Measurements from ENCODE around the gene DUSP5.

The DUSP5 gene

DNA sequence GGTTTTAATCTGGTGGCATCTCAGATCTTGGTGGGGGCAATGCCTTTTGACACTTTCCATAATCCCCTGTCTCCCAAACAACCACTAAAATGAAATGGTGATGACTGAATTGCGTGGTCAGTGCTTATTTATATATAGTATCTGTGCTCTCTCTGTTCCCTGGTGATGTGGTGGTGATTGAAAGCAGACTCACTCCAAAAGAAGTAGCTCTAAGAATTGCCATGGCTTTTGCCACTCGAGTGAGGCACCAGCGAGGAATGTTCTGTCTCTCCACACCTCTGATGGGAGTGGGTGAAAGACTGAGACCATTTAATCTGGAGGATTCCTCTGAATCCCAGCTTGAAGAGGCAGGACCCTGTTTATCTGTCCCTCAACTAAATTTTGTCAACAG, 2.8 kb downstream of the DUSP5 start:
- TF ChIP-seq, protein P1, sequence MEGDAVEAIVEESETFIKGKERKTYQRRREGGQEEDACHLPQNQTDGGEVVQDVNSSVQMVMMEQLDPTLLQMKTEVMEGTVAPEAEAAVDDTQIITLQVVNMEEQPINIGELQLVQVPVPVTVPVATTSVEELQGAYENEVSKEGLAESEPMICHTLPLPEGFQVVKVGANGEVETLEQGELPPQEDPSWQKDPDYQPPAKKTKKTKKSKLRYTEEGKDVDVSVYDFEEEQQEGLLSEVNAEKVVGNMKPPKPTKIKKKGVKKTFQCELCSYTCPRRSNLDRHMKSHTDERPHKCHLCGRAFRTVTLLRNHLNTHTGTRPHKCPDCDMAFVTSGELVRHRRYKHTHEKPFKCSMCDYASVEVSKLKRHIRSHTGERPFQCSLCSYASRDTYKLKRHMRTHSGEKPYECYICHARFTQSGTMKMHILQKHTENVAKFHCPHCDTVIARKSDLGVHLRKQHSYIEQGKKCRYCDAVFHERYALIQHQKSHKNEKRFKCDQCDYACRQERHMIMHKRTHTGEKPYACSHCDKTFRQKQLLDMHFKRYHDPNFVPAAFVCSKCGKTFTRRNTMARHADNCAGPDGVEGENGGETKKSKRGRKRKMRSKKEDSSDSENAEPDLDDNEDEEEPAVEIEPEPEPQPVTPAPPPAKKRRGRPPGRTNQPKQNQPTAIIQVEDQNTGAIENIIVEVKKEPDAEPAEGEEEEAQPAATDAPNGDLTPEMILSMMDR (IDR thresholded peaks at IDR 0.05; ENCODE audit: control insufficient read depth, extremely low read depth, insufficient read depth): no peak
- DNase-seq (ENCODE audit: low read depth): no peak
- no peak overlapping the region for H3K4me3 ChIP-seq (ENCODE audit: low read depth, low read length)

DNA sequence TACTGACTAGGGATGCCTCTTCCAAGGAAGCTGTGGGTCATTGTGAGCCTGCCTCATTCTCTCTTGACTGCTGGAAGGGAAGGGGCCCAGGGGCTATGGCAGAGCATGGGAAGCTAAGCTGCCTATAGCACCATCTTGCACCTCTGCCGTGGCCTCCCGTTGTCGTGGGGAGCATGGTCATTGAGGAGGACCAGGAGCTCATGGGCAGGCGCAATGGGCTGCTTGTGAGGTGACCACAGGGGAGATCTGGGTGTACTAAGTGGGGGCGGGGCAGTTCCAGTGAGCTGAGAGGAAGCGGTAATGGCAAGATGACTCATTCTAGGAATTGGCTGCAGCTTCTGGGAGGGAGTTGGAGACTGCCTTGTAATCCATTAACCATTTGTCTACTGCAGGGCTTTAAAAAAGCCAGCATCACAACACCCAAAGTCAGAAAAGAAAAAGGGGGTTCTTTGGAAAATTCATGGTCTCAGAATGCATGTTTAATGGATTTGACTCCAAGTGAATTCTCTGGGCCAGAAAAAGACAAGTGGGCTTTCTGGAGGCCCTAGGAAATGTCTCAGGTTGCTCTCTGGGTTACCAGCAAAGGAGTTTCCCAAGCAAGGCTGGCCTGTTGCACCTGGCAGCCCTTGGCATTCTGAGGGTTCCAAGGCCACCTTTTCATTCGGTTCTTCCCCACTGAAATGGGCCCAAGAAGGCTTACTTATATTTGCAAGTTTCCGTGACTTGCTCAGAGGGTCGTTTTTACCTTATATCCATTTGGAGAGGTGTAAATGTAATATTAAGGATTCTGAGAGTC, 3.6 kb downstream of the DUSP5 start:
- no peak overlapping the region for H3K4me3 ChIP-seq (ENCODE audit: low read depth, low read length)
- TF ChIP-seq, protein P1 (IDR thresholded peaks at IDR 0.05; ENCODE audit: control insufficient read depth, extremely low read depth, insufficient read depth): no peak
- DNase-seq (ENCODE audit: low read depth): peak; percentile 62

DNA sequence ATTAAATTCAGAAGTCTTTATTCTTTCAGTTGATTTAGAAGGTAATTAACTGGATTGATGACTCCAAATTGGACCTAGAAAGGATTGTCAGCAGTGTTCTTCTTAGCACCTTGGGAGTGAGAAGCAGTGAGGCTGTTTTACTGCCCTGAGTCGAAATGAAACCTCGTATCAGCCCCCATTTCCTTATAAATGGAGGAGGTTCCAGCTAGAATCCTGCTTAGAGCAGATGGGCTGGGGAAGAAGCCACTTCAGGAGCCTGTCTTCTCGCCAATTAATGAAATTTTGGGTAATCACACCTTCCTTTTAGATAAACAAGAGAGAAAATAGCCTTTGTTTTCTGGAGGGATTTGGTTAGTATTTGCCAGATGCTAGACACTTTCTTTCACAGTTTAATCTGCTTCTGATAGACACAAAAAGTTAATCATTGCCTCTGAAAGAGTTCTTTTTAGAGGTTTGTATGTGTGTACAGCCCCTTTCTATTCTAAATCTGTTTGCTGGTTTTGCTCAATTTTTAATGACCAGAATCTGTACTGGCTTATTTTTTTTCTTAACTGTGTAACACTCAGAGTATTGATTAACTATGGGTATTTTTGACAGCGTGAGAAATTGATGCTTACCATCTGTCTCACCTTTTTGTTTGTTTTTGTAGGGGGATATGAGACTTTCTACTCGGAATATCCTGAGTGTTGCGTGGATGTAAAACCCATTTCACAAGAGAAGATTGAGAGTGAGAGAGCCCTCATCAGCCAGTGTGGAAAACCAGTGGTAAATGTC, 4.6 kb downstream of the DUSP5 start:
- no peak for DNase-seq (ENCODE audit: low read depth)
- TF ChIP-seq, protein P1 (IDR thresholded peaks at IDR 0.05; ENCODE audit: control insufficient read depth, extremely low read depth, insufficient read depth): no peak
- H3K4me3 ChIP-seq (ENCODE audit: low read depth, low read length): no peak overlapping the region

DNA sequence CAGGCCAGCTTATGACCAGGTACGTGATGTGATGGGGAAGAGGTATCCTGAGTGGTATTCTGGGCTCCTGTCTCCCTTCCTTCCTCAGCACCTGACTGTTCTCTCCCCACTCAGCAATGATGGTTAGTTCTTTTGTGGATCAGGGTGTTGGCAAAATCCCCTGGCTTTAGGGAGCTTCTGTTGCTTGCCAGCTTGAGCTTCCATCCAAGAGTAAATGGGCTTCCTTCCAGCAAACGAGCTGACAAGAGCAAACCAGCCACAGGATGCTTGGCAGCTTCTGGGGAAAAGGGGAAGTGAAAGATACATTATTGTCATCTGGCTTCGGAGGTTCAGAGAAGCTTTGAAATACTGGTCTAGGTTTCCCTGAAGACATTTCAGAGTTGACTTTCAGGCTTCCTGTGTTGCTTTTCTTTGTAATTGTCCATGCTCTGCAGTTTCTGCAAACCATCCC, 5.2 kb downstream of the DUSP5 start:
- no peak overlapping the region for H3K4me3 ChIP-seq (ENCODE audit: low read depth, low read length)
- TF ChIP-seq, protein P1 (IDR thresholded peaks at IDR 0.05; ENCODE audit: control insufficient read depth, extremely low read depth, insufficient read depth): no peak
- DNase-seq (ENCODE audit: low read depth): peak; percentile 94

DNA sequence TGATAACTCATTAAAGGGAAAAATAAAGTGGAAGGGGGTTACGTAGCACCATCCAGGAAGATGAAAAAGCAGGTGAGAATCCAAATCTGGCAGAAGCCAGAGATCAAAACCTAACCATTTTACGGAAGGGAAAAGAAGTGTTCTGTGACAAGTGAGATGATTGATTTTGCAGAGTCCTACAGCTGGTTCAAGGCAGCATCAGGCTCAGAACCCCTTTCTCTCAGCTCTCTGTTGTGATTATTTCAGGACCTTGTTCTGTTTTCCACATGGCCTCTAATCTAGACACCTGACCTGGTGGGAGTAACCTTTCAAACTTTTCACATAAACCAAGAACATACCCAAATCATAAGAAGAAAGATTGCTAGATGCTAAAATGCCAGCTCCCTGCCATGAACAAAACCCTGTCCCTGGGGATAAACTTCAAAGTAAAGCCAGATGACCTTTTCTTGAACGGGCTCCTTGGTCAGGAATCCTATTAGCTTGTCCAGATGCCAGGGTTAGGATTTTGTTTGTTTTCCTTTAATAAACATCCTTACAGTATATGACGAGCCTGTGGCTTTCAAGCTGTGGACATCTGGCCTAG, 5.9 kb downstream of the DUSP5 start:
- DNase-seq (ENCODE audit: low read depth): peak; percentile 70
- H3K4me3 ChIP-seq (ENCODE audit: low read depth, low read length): no peak overlapping the region
- TF ChIP-seq, protein P1 (IDR thresholded peaks at IDR 0.05; ENCODE audit: control insufficient read depth, extremely low read depth, insufficient read depth): no peak

DNA sequence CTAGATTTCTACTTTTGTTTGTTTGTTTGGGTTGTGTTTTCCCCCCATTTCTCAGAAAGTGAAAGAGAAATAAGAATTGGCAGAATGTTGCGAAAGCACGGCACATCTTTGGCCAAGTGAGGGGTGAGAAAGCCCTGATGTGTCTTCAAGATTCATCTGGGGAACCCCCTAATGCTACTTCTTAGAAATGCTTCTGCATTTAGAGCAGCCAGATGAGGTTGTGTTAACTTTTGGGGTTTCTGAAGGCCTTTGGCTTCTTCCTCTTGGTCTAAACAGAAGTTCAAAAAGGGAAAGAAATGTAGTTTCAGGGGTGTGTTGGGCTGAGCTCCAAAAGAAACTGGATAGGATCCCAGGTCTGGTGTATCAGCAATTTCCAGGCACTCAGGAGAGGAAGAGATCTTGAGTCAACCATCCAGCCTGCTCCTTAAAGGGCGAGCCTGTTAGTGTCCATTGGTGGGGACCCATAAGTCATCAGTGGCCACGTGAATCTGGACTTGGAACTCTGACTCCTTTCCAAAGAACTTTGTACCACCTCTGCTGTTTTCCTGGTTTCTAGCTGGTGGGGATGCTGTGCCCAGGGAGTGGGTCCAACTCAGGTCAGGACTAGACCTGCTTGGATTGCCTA, 6.5 kb downstream of the DUSP5 start:
- H3K4me3 ChIP-seq (ENCODE audit: low read depth, low read length): no peak overlapping the region
- TF ChIP-seq, protein P1 (IDR thresholded peaks at IDR 0.05; ENCODE audit: control insufficient read depth, extremely low read depth, insufficient read depth): no peak
- no peak for DNase-seq (ENCODE audit: low read depth)
